Stimulated activated CD8-positive, alpha-beta memory T cell treated with anti-CD3 and anti-CD28 coated beads, Interleukin-4, amount 100 ng/mL, for 4 hours (primary cell): ENCODE data around the gene RNF207.

ENCODE experiments used
- DNase-seq, 2 donors: peaks; one replicate each; pipeline ENCODE4 v3.0.0-alpha.2; 2020; ENCODE audit warnings: low read depth in 2 of 2, low spot score in 1 of 2

The RNF207 gene

DNA sequence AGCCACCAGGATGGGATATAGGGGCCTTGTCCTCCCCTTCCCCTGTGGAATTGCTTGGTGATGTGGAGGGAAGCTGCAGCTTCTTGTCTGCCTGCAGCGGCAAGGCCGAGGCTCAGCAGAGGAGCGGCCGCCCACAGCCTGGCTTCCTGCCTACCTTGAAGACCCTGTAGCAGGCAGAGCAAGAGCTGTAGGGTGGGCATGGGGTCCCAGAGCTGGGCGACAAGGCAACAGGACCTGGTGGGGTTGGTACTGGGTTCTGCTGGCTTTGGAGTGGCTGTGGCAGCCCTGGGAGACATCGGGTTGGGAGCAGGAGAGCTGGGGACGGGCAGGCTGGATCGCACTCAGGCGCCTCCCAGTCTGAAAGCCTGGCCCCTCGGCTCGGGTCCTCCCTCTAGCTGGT, 60.7 kb downstream of the RNF207 start:
- DNase-seq, result no peak

DNA sequence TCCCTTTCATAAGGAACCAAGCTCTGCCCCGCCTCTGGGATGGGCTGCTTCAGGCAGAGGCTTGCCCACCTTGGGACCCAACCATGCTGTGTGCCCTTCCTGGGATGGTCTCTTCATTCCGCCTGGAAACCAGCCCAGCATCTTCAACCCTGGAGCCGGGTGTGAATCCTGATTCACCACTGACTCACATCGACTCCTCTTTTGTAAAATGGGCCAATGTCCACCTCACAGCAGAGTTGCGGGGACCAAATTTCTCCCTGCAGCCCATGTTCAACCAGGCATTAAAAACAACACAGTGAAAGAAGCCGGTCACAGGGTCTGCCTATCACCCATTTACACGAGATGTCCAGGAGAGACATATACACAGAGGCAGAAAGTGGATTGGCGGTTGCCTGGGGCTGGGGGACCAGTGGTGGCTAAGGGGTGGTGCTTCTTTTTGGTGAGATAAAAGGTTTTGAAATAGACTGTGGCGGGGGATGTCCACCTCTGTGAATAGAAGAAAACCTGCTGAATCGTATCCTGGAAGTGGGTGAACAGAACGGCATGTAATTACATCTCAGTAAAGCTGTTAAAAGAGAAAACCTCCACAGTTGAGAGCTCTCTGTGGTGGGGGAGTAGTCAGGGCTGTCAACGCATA, 61.9 kb downstream of the RNF207 start:
- no peak for DNase-seq

GRCh38 chr1:6268415-6268814, 62.5 kb downstream of the RNF207 start:
- no peak for DNase-seq

GRCh38 chr1:6269296-6269695, 63.4 kb downstream of the RNF207 start:
- no peak for DNase-seq

- DNase-seq, result no peak
Observed at GRCh38 chr1:6269720-6270400, 63.9 kb downstream of the RNF207 start.

GRCh38 chr1:6270401-6270800, 64.5 kb downstream of the RNF207 start:
- DNase-seq, result no peak
